Hepatic stellate cell (primary cell): Measurements from ENCODE around the gene ACOX3.

Experiments
- DNase-seq: peaks from one replicate; pipeline ENCODE4 v3.0.0; 2011; ENCODE audit warnings: low spot score

ACOX3 gene

DNA sequence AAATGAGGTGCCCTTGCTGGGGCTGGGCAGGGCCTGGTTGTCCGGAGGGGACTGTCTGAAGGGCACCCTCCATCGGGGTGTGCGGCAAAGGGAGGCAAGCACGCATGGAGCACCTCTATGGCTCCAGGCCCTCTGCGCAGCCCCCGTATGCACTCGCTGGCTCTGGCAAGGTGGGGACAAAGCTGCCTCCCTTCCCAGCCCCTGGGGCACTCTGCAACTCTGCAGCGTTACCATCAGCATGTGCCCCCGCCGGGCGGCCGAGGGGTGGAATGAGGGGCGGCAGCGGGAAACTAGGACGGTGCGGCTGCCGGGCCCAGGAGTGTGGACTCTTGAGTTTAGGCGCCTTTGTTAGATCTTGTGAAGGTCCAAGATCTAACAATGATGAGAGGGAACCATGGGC, 26.5 kb upstream of the ACOX3 start:
- no peak for DNase-seq

- no peak for DNase-seq
Measured at GRCh38 chr4:8465615-8466611, 25.4 kb upstream of the ACOX3 start.

DNA sequence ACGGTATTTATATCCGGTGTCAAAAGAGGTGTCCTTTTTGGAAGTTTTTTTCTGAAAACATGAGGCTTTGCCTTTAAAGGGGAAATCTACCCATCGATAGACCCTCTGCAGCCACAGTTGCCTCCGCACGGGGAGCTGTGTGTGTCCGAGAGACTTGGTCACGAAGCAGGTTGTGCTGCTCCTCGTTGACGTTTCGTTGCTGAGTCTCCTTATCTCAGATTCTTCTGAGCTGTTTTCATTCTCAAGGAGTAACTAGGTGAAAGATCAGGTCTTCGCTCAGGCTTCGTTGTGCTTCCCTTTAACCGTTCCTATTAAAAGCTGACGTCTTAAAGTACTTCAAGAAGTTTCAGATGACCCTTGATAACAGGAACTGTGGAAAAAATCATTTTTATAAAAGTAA, 23.9 kb upstream of the ACOX3 start:
- DNase-seq = no peak

DNA sequence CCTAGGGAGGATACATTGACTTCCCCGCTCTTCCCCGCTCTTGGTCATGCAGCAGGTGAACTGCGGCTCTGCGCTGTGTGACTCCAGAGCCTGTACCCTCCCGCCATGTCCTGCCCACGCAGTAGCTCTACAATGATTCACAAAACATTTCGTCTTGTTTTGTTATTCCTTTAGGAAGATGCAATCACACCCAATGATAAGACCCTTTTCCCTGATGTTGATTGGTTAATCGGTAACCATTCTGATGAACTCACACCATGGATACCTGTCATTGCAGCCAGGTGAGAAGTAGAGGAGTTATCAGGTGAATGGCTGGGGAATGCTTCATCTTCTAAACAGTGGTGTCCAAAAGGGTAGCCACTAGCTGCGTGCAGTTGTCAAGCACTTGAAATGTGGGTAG, 23.3 kb upstream of the ACOX3 start:
- DNase-seq = no peak

- no peak for DNase-seq
Measured at GRCh38 chr4:8461616-8462015, 21.1 kb upstream of the ACOX3 start.

DNA sequence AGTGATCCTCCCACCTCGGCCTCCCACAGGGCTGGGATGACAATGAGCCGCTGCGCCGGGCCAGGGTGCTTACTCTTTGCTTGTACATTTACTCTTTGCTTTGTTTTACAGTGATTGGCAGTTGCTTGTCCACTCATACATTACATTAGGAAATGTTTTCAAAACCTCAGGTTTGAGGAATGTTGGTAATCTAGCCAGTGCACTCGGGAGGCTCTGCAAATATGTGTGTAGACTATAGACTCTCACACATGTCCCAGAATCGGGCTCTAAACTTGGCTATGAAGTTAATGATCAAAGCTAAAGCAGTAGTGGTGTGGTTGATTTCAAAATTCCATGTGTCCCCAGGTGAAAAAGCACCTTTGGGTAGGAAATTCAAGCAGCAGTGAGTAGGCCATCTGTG, 20.6 kb upstream of the ACOX3 start:
- DNase-seq = no peak

- DNase-seq = no peak
Measured at GRCh38 chr4:8459867-8460445, 19.4 kb upstream of the ACOX3 start.

DNA sequence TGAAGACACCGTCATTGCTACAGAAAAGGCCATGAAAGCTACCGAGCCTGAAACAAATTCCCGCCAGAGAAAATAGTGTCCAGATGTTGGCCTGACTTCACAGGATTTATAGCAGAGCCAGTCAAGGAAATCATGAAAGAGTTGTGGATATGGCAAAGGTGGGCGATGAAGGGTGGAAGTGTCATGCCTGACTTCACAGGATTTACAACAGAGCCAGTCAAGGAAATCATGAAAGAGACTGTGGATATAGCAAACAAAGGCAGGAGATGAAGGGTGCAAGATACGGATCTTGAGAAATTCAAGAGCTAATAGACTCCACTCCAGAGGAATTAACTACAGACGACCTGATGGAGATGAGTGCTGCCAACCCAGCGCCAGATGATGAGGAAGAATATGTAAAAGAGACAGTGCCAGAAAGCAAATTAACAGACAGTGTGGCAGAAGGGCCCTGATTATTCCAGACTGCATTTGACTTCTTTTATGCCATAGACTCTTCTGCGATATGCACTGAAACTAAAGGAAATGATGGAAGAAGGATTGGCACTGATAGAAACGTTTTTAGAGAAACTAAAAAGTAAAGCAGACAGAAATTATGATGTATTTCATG, 17.2 kb upstream of the ACOX3 start:
- DNase-seq = no peak

GRCh38 chr4:8453957-8454356, 13.4 kb upstream of the ACOX3 start:
- no peak for DNase-seq

DNA sequence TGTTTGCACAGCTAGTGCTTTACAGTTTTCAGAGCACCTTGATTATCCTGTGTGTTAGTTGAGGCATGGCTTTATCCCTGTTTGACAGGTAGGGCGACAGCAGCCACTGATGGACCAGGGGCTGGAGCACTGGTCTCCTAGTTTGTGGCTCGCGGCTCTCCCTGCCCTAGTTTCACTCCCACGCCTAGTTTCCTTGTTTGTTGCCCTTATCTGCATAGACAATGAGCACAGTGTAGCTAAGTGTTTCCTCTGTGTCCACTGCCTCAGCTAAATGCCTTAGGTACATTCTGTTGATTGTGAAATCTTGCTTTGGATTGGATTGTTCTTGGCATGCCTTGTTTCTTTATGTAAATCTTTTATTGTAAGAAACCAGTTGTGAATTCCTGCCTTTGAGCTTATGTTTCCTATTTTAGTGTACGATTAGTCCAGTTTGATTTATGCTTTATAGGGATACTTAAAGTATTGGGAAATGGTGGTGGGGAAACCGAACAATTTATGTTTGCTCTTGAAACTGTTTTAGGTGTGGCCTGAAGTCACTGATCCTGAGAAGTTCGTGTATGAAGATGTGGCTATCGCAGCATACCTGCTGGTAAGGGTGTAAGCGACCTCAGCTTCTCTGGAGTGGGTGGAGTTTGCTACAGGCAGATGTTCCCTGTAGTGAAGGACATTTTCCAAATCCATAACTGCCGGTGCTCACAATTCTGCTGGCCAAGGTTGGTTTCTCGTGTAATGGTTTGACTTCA, 11.1 kb upstream of the ACOX3 start:
- DNase-seq = no peak

DNA sequence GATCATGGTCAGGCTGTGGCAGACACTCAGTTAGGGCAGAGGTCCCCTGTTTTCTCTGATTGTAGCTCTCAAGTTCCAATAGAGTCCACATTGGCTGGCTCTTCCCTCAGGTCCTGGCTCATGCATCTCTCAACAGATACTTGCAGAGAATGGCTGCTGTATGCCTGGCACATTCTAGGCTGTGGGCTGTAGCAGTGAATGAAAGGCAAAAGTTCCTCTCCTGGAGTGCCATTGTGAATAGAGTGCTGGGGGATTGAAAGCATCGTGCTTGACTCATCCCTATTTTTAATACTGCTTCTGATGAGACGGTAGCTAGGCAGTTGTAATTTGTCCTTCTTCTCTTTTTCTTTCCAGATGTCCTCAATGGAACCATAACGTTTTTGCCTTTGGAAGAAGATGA, 5.6 kb upstream of the ACOX3 start:
- no peak for DNase-seq

GRCh38 chr4:8443801-8444200, 3.3 kb upstream of the ACOX3 start:
- DNase-seq = no peak

- no peak for DNase-seq
Measured at GRCh38 chr4:8442596-8443358, 2.3 kb upstream of the ACOX3 start.

- no peak for DNase-seq
Measured at GRCh38 chr4:8441499-8442091, 1.1 kb upstream of the ACOX3 start.

- no peak for DNase-seq
Measured at GRCh38 chr4:8439914-8440491, 520 bp downstream of the ACOX3 start.

- DNase-seq = no peak
Measured at GRCh38 chr4:8439168-8439567, 1.4 kb downstream of the ACOX3 start.

GRCh38 chr4:8438743-8439142, 1.8 kb downstream of the ACOX3 start:
- DNase-seq = no peak

GRCh38 chr4:8437281-8437680, 3.2 kb downstream of the ACOX3 start:
- DNase-seq = no peak

GRCh38 chr4:8435656-8436121, 4.8 kb downstream of the ACOX3 start:
- DNase-seq = peak; percentile 25

DNA sequence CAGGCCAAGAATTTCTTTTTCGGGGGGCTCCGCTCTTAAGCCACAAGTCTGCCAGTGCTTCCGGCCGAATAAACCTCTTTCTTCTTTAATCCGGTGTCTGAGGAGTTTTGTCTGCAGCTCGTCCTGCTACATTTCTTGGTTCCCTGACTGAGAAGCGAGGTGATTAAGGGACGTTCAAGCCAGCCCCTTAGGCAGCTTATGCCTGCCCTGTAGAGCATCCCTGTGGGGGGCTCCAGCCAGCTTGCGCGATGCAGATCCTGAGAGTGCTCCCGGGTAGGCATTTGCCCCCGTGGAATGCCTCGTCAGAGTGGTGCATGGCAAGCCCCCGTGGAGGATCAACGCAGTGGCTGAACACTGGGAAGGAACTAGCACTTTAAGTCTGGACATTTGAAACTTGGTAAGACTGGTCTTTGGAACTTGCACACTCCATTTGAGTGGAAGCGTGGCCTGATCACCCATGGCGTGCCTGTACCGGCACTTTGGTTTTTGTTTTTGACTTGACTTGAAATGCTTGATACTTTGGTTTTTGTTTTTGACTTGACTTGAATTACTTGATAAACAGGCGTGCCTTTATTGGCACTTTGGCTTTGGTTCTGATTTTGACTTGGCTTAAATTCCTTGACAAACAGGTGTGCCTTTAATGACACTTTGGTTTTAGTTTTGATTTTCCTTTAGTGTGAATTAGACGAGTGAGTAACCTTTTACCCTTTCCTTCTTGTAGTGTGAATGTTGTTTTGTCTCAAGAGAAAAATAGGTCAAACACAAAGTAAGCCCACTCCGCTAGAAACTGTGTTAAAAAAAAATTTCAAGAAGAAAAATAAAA, 6.1 kb downstream of the ACOX3 start:
- no peak for DNase-seq
